Stimulated activated CD4-positive, alpha-beta T cell treated with anti-CD3 and anti-CD28 coated beads, Interleukin-1b, Interleukin-23, amount 100 ng/mL, for 1 hour (primary cell): ENCODE data around the gene ZNF749.

Source experiments
- DNase-seq, 2 donors: peaks; one replicate each; pipeline ENCODE4 v3.0.0-alpha.2; 2020; ENCODE audit warnings: low read depth in 2 of 2

The ZNF749 gene

GRCh38 chr19:57435062-57435978 is at the start of gene ZNF749:
Gene ZNF749 (plus strand): TSS chr19:57435325. CDS start chr19:57435579, 254 bp downstream.
- peak; percentile 81 to 93 for DNase-seq

- DNase-seq, result no peak
Observed at GRCh38 chr19:57389194-57389729, 45.9 kb upstream of the ZNF749 start.

- peak; percentile 93 to 94 for DNase-seq
Observed at GRCh38 chr19:57389730-57390598, 45.2 kb upstream of the ZNF749 start, which contains the start of gene ZNF548. Gene ZNF548 (plus strand): TSS chr19:57389854. CDS start chr19:57390100, 246 bp downstream.

DNA sequence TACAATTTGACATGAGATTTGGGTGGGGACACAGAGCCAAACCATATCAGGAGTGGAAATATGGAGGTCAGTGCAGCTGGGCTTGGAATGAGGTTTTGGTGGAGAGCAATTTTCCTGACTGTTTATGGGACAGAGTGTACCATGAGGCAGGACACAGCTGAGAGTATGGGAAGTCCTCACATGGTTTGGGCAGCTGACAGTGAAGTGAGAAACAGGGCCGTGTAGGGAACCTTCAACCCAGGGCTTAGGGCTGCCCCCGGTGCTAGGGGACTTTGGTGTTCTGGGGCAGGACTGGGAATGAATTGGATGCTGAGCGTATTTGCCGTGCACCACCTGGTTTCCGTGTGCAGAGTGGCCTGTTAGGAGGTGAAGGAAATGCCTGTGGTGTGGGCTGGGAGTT is 39.4 kb upstream of the ZNF749 start:
- no peak for DNase-seq

GRCh38 chr19:57398868-57399267 is 36.3 kb upstream of the ZNF749 start:
- DNase-seq, result no peak

GRCh38 chr19:57403737-57404563 is 31.2 kb upstream of the ZNF749 start:
- no peak for DNase-seq

DNA sequence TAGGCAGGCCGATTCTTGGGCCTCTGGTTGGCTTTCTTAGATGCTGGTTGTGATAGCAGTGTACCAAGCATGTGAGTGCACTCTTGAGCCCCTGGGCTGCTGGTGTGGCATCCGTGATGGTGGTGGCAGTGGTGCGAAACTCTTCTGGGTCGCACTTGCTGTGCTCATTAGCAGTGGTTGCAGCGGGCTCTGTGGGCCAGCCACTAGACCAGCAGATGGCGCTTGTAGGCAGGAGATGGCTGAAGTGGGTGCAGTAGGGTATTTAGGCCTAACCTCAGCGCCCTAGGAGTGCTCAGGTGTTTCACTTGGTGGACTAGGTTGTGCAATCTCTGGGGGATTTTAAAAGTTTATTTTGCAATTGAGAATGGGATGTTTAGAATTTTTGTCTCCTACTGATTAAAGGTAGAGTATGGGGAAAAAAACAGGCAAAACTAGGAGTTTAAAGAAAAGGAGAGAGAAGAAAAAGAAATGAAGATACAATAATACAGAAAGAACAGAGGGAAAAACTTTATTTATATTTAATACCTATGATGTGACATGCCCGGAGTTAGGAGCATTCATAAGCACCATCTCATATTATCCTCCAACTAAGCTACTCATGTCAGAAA is 28.5 kb upstream of the ZNF749 start:
- DNase-seq, result peak; percentile 31 to 44

DNA sequence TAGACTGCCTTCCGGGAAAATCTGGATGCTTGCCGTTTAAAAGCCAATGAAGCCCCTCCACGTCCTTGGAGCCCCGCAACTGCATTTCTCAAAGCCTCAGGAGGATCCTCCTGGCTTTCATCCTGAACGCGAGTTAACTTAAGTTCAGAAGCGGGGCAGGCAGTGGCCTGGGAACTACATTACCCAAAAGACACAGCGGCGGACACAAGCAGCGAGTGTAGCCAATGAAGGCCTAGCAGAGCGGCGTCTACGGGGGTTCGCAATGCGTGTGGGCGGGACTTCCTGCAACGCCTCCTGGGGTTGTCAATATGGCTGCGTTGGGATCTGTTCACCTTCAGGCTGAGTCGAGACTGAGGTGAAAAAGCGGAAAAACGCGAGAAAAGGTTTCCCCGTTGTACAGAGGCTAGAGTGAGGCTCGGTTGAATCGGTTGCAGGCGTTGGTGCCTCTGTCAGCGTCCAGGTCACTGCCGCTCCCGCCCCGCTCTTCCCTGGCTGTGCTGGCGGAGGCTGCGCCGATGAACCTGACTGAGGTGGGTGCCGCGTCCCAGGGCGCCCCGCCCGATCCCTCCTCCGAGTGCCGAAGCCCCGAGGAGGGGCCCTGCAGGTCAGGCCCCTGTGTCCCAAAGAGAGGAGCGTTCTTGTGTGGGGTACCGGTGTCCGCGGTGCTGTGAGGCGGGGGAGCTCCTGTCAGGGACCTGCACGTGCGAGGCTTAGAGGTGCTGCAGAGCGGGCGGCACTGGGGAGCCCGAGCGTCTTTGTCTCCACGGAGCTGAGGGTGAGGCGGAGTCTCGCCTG is 24.1 kb upstream of the ZNF749 start, which contains the start of gene ZNF17:
TSS of gene ZNF17 (plus strand) at position 285 of the 795 bp plus-strand sequence. CDS start 2,455 bp downstream, outside the sequence.
- peak; percentile 75 to 78 for DNase-seq

DNA sequence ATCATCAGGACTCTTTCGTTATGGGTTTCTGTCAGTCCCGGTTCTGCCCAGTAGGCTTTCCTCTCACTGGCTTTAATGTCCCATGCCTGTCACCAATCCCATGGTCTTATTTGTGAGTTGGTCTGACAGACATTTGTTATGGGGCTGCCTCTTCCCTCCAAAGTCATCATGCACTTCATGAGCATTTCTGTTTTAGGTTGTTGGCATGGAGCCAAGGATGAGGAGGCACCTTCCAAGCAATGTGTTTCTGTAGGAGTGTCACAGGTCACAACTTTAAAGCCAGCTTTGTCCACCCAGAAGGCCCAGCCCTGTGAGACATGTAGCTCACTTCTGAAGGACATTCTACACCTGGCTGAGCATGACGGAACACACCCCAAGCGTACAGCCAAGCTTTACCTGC is 15.7 kb upstream of the ZNF749 start:
- no peak for DNase-seq

- DNase-seq, result no peak
Observed at GRCh38 chr19:57421037-57421436, 14.1 kb upstream of the ZNF749 start.

DNA sequence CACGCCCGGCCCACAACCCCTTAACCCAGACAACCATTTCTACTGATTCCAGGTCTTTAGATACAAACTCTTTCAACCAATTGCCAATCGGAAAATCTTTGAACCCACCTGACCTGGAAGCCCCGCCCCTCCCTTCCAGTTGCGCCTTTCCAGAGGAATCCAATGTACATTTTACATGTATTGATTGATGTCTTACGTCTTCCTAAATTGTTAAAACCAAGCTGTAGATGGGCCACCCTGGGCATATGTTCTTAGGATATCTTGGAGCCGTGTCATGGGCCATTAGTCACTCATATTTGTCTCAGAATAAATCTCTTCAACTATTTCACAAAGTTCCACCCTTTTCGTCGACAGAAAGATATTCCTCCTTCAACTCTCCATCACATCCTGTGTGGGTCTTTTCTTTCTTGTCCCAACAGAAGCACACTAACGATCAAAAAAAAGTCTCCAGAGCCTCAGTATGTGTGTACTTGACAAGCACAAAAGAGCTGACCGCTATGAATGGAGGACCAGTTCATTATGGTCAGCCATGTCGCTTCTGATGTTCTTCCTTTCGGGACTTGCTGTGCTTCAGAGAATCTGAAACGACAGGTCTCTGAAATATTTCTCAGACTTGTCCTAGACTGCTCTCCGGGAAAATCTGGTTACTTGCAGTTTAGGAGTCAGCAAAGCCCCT is 601 bp upstream of the ZNF749 start:
- DNase-seq, result no peak

- DNase-seq, result no peak
Observed at GRCh38 chr19:57436417-57436816, 1.3 kb downstream of the ZNF749 start.

GRCh38 chr19:57437931-57438330 is 2.8 kb downstream of the ZNF749 start:
- no peak for DNase-seq

- DNase-seq, result no peak
Observed at GRCh38 chr19:57438925-57439324, 3.8 kb downstream of the ZNF749 start.

- DNase-seq, result no peak
Observed at GRCh38 chr19:57441979-57442752, 7.0 kb downstream of the ZNF749 start.

- no peak for DNase-seq
Observed at GRCh38 chr19:57443121-57443696, 8.1 kb downstream of the ZNF749 start.

DNA sequence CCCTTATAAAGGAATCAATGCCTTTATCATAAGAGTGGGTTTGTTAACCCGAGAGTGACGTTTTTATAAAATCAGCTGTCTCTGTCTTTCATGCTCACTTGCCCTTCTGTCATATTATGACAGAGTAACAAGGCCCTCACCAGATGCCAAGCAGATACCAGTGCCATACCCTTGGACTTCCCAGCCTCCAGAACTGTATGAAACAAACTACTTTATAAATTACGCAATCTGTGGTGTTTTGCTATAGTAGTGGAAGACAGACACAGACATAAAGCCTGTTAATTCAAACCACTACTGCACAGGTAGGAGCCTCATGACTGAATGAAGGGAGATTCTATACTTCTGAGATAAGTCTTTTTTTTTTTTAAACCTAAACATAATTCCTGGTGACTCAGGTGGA is 17.2 kb downstream of the ZNF749 start:
- no peak for DNase-seq
